Breast epithelium (tissue), 3 donors: ENCODE measurements around the gene RAD51D.

Experiments
- POLR2A ChIP-seq: fragments of 450-650 bp; IDR thresholded peaks from one replicate; pipeline ENCODE4 v1.6.1; 2016; ENCODE audit warnings: antibody characterized with exemption, mild to moderate bottlenecking, moderate library complexity
- POLR2AphosphoS5 ChIP-seq, 3 donors: sonication (generic); formaldehyde crosslinking; IDR thresholded peaks; one replicate each; pipeline ENCODE4 v1.6.1; 2017; ENCODE audit warnings: antibody characterized with exemption in 3 of 3

DNA sequence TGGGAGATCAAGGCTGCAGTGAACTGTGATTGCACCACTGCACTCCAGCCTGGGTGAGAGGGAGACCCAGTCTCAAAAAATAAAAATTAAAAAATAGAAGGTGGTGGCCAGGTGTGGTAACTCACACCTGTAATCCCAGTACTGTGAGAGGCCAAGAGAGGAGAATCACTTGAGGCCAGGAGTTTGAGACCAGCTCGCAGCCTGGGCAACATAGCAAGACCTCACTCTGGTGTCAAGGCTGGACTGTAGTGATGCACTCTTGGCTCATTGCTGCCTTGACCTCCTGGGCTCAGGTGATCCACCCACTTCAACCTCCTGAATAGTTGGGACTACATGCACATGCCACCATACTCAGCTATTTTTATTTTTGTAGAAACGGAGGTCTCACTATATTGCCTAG, 69.5 kb downstream of the RAD51D start:
- TF ChIP-seq POLR2A (no peak), POLR2AphosphoS5 (IDR thresholded peaks at IDR 0.05) (no peak)
